HG02852 (cell line): Measurements from ENCODE around the gene TESK2.
"Not testable (repeated sequence)": the region's sequence is repeated elsewhere in the genome, so short reads cannot be mapped to it uniquely, and the experiment has no call there.

Experiments
- ATAC-seq: cut with Tn5 transposase; IDR thresholded peaks from one replicate; pipeline ENCODE4 v1.9.1; 2021; ENCODE audit warnings: mild to moderate bottlenecking, moderate library complexity; ENCODE audit not compliant: unreplicated experiment

Gene TESK2

DNA sequence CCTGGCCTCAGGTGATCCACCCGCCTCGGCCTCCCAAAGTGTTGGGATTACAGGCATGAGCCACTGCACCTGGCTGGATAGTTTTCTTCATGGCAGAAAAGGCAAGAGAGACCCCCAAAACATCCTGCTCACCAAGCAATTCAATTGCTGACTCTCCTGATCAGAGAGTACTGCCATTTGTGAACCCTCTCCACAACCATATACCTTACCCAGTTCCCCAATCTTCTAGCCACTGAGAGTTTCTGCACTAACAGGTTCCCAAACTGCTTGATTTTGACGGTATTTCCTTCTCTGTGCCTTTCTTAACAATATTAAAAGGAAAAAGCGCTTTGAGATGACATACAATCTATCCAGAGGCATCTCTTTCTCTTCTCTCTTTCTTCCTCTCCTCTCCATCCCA, 110.8 kb downstream of the TESK2 start:
- no peak for ATAC-seq

GRCh38 chr1:45379524-45379923, 111.4 kb downstream of the TESK2 start:
- no peak for ATAC-seq

- no peak for ATAC-seq
These were observed 112.8 kb downstream of the TESK2 start for GRCh38 chr1:45378184-45378583.

GRCh38 chr1:45375104-45376090, 115.6 kb downstream of the TESK2 start:
- ATAC-seq = no peak

DNA sequence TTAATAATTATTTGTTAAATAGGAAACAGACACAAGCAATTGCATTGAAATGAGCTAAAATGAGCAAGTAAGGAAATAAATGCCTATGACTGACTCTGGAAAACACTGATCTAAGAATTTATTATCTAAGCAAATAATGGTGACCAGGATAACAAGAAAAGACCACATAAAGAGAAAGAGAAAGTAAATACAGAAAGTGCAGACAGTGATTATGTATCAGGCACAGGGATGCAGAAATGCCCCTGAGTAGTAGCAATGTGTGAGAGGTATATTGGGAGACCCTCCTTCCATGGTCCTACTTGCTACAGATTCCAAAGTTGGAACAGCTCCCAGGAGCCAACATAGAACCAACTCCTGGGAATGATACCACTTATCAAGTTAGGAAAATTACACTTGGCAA, 117.4 kb downstream of the TESK2 start:
- ATAC-seq = no peak

DNA sequence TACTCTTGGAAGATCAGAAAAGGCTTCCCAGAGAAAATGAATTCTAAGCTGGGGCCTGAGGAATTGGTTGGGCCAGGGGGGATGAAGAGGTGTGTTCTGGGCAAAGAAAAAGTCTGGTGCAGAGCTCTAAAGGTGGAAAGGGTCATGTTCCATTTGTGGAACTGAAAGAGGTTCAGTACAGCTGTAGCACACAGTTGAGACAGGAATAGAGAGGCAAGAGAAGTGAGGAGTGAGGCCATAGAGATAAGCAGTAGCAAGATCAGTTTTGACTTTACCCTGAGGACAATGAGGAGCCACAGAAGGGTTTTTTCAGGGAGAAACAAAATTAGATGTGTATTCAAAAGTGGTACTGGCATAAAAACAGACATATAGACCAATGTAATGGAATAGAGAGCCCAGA, 120.4 kb downstream of the TESK2 start:
- peak; percentile 79 for ATAC-seq

- ATAC-seq = peak; percentile 72
These were observed 125.9 kb downstream of the TESK2 start for GRCh38 chr1:45365051-45365450.

- no peak for ATAC-seq
These were observed 126.7 kb downstream of the TESK2 start for GRCh38 chr1:45364294-45364693.

- ATAC-seq = not testable (repeated sequence)
These were observed 130.0 kb downstream of the TESK2 start for GRCh38 chr1:45360981-45361380.

DNA sequence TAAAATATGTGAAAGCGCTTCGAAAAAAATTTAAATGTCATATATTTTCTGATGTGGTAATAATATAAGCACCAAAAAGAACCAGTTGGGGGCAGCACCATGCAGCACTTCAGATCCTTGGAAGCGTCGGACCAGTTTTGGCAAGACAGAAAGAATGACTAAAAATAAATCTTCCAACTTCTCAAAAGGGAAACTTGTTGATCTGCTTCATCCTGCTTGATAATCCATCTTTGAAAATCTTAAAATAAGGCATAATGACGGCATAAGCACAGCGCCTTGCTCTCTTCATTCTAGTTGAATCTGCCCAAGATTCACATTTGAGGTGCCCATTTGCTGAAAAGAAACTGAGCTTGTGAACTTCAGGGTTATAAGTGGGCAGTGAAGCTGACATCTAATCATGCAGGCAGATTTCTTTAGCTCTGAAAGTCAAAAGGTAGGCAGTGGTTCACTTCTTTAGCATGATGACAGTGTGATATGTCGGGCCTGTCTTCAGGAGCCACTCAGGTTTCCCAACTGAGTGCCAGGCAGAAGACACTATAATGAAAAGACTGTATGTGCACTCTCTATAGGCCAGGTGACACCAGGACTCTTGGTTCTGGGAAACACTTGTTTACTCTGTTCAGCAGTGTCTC, 131.0 kb downstream of the TESK2 start:
- no peak for ATAC-seq

DNA sequence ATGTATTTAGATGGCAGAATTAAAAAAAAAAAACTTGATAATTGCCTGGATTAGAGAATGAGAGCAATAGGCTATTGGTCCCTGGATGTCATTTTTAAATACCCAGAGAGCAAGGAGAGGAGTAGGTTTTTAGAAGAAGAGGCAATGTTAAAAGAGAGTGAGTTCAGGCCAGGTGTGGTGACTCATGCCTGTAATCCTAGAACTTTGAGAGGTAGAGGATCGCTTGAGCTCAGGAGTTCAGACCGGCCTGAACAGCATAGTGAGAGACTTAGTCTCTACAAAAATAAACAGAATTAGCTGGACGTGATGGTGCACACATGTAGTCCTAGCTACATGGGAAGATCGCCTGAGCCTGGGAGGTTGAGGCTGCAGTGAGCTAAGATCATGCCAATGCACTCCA, 134.8 kb downstream of the TESK2 start:
- ATAC-seq = no peak

GRCh38 chr1:45355683-45356082, 135.3 kb downstream of the TESK2 start:
- no peak for ATAC-seq

GRCh38 chr1:45354838-45355237, 136.1 kb downstream of the TESK2 start:
- no peak for ATAC-seq

DNA sequence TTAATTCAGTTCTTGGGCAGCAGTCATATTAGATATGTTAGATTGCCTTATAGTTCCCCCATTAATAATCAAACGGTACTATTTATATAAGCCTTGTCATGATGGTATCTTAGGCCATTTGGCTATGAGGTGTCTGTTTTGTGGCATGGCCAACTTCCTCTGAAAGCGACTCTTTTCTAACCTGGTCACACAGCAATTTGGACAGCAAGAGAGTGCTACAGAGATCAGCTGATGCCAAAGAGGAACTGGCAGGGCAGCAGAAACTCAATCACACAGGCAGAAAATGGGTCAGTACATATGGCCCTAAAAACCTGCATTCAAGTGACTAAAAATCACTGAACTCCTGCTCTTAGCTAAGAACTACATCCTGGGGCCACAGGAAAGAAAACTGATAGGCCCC, 137.3 kb downstream of the TESK2 start:
- ATAC-seq = no peak

DNA sequence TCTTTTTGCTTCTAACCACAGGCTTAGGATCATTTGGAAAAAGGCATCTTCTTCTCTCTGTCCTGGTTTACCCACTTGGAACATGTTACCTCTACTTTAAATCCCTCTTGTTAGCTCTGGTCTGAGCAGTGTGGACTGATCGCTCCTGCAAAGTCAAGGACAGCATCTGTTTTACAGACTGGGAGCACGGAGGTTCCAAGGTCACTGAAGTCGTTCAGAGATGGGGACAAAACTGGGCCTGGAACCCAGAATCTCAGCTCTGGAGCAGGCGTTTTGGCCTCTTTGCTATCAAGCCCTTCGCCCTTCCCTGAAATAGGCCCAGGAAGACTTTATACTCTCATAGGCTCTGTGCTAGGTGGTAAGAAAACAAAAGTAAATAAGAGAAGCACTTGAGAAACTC, 139.5 kb downstream of the TESK2 start:
- ATAC-seq = no peak

- no peak for ATAC-seq
These were observed 141.8 kb downstream of the TESK2 start for GRCh38 chr1:45348966-45349677.

GRCh38 chr1:45348609-45348965, 142.4 kb downstream of the TESK2 start:
- ATAC-seq = no peak

DNA sequence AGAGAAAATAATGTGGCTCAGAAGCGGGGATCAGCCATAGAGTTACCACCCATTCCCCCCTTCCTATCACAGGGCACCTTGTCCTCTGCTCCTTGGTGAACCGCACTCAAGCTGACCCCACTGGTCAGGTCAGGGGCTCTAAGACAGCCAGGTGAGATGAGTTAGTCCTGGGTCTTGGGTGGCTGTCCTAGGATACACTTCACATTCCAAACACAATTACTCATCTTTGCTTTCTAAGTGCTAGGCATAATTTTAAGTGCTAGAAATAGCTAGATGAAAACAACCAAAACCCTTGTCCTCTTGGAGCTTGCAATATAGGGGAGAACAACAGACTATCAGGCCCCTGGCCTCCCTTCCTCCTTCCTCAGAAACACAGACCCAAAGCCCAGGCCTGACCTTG, 142.9 kb downstream of the TESK2 start:
- ATAC-seq = no peak

GRCh38 chr1:45346473-45346872, 144.5 kb downstream of the TESK2 start:
- ATAC-seq = no peak

- ATAC-seq = no peak
These were observed 145.9 kb downstream of the TESK2 start for GRCh38 chr1:45345014-45345413.

DNA sequence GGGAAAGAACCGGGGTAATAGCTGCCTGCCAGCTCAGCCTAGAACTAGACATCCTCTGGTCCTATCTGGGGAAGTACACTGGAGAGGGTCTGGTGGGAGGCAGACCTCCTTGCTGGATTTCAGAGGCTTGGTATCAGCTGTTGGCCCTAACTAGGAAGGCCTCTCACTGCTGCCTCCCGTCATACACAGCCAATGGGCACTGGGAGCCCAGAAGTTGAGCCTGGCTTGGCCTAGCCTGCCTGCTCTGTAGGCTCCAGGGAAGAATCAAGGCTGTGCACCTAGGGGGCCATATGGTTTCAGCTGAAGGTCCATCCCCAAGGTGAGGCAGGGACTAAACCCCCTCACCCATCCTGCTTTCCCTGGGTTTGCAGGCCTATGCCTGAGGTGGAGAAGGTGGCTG, 146.5 kb downstream of the TESK2 start:
- ATAC-seq = no peak
